Keratinocyte (primary cell): ENCODE results near the gene PYURF. TPM values are rescaled to one million over a fixed set of nuclear protein-coding genes. Genes with fewer than 3 reads are reported as not detected.

Experiments used
- DNase-seq: peaks from one replicate; pipeline ENCODE4 v3.0.0-alpha.2; 2011; ENCODE audit warnings: low read depth, missing footprints, low spot score
- FAIRE-seq: peaks from 2 replicates; lab custom pipeline; 2011; peaks lifted over from hg19 to GRCh38; lab: Jason Lieb, UNC
- H2AFZ ChIP-seq: 2 replicates; pipeline ENCODE4 v1.6.0; 2012; ENCODE audit warnings: low read length, control low read depth, inconsistent platforms; ENCODE audit not compliant: control insufficient read depth
- H3K27ac ChIP-seq: 2 replicates; pipeline ENCODE4 v1.5.1; 2011; ENCODE audit warnings: low read length; ENCODE audit not compliant: control insufficient read depth, insufficient read depth
- H3K27me3 ChIP-seq: 3 replicates; pipeline ENCODE4 v1.6.0; 2011; ENCODE audit warnings: low read length; ENCODE audit not compliant: control insufficient read depth, insufficient read depth; ENCODE audit errors: extremely low read depth
- H3K36me3 ChIP-seq, 2 experiments: 2 replicates in 1 of 2; 3 replicates in 1 of 2; pipeline ENCODE4 v1.5.1; 2011; ENCODE audit warnings: low read length in 2 of 2, mild to moderate bottlenecking in 1 of 2; ENCODE audit not compliant: control insufficient read depth in 2 of 2, insufficient read depth in 2 of 2; ENCODE audit errors: extremely low read depth in 1 of 2
- H3K4me1 ChIP-seq: 3 replicates; pipeline ENCODE4 v1.5.1; 2011; ENCODE audit warnings: low read length; ENCODE audit not compliant: control insufficient read depth, insufficient read depth; ENCODE audit errors: extremely low read depth
- H3K4me2 ChIP-seq: 3 replicates; pipeline ENCODE4 v1.6.0; 2011; ENCODE audit warnings: low read depth, low read length; ENCODE audit not compliant: control insufficient read depth, insufficient read depth; ENCODE audit errors: extremely low read depth
- H3K4me3 ChIP-seq, 3 experiments: fragments of 200-600 bp in 1 of 3; sonication (generic) in 1 of 3; 2 replicates in 2 of 3; 3 replicates in 1 of 3; pipeline ENCODE4 v1.5.1; 2011 to 2016; ENCODE audit warnings: low read length in 3 of 3, mild to moderate bottlenecking in 3 of 3, control low read depth in 2 of 3, inconsistent platforms in 1 of 3, low read depth in 1 of 3, mixed read lengths in 1 of 3, mixed run types in 1 of 3, moderate library complexity in 1 of 3; ENCODE audit not compliant: control insufficient read depth in 2 of 3, insufficient read depth in 2 of 3; ENCODE audit errors: extremely low read depth in 1 of 3
- H3K79me2 ChIP-seq: 2 replicates; pipeline ENCODE4 v1.6.0; 2012; ENCODE audit warnings: low read length; ENCODE audit not compliant: control insufficient read depth, insufficient read depth
- H3K9ac ChIP-seq: 3 replicates; pipeline ENCODE4 v1.6.0; 2011; ENCODE audit warnings: low read length; ENCODE audit not compliant: control insufficient read depth, insufficient read depth; ENCODE audit errors: extremely low read depth
- H3K9me1 ChIP-seq: 3 replicates; pipeline ENCODE4 v1.6.0; 2011; ENCODE audit warnings: low read length; ENCODE audit not compliant: control insufficient read depth, insufficient read depth; ENCODE audit errors: extremely low read depth
- H3K9me3 ChIP-seq: 2 replicates; pipeline ENCODE4 v1.5.1; 2012; ENCODE audit warnings: low read depth, low read length; ENCODE audit not compliant: control insufficient read depth
- H4K20me1 ChIP-seq: 3 replicates; pipeline ENCODE4 v1.6.0; 2011; ENCODE audit warnings: low read length; ENCODE audit not compliant: control insufficient read depth, insufficient read depth; ENCODE audit errors: extremely low read depth
- CTCF ChIP-seq, 3 experiments: IDR thresholded peaks in 1 of 3; conservative IDR thresholded peaks in 1 of 3; optimal IDR thresholded peaks in 1 of 3; 2 replicates in 2 of 3; 3 replicates in 1 of 3; pipeline versions ENCODE3 to v1.5.1; 2011; ENCODE audit warnings: low read length in 3 of 3, mild to moderate bottlenecking in 3 of 3, moderate library complexity in 2 of 3, control low read depth in 1 of 3, inconsistent platforms in 1 of 3; ENCODE audit not compliant: insufficient read depth in 2 of 3; ENCODE audit errors: extremely low read depth in 1 of 3
- EZH2 ChIP-seq: IDR thresholded peaks from one replicate; pipeline ENCODE4 v1.6.1; 2012; ENCODE audit warnings: inconsistent platforms, mild to moderate bottlenecking, low read length, moderate library complexity
- dilution Hi-C: fragments of 300-500 bp; cut with MboI; formaldehyde crosslinking; loops from one replicate; pipeline ENCODE4 v1.7.0; 2020; ENCODE audit warnings: low sequenced_read_pairs; ENCODE audit not compliant: extremely low pct_ligation_motif_present
- polyA plus RNA-seq, 5 experiments: library from polyadenylated mRNA; depleted of rRNA in 3 of 5; stranded (reverse) in 3 of 5; stranded (forward) in 1 of 5; unstranded in 1 of 5; fragments of >200 nt; gene quantifications; 1 replicate in 1 of 5; 2 replicates in 3 of 5; 3 replicates in 1 of 5; pipeline versions ENCODE4 v1.2.1 to v1.2.3, GENCODE V29; 2011 to 2012; ENCODE audit warnings: missing spikeins in 2 of 5, low read depth in 1 of 5, low replicate concordance in 1 of 5

The PYURF gene
- polyA plus RNA-seq, 1 donor (not counting 4 experiments of a cell fraction or from before 2014, with no cell fraction given), result 95.6 TPM

- no peaks in the 10 kb centered on the region for H3K36me3 ChIP-seq
- no peaks in the 10 kb centered on the region for H3K79me2 ChIP-seq
- dilution Hi-C loops, result no loop called here
- no peak overlapping the region for H3K4me2 ChIP-seq
- H3K4me3 ChIP-seq, result no peak overlapping the region
- H3K27me3 ChIP-seq, result no peaks in the 10 kb centered on the region
- DNase-seq (no peak), FAIRE-seq (no peak)
- TF ChIP-seq EZH2, result no peak
- TF ChIP-seq CTCF (optimal IDR thresholded peaks at IDR 0.05 in 1 of 3, IDR thresholded peaks at IDR 0.05 in 1 of 3, conservative IDR thresholded peaks at IDR 0.05 in 1 of 3; ENCODE audit: extremely low read depth in 1 of 3, insufficient read depth in 2 of 3, low read length in 3 of 3), result no peak
- no peaks in the 10 kb centered on the region for H3K4me1 ChIP-seq
- H3K27ac ChIP-seq, result no peak overlapping the region
- no peaks in the 10 kb centered on the region for H3K9me3 ChIP-seq
- no peaks in the 10 kb centered on the region for H3K9me1 ChIP-seq
- H4K20me1 ChIP-seq, result no peaks in the 10 kb centered on the region
- H3K9ac ChIP-seq, result no peak overlapping the region
- H2AFZ ChIP-seq, result no peak overlapping the region
Measured at GRCh38 chr4:88477229-88477860, 46.2 kb downstream of the PYURF start.

Other genes starting within 250 kb of the PYURF start
- gene PPM1K, start 239.2 kb downstream of the PYURF start, polyA plus RNA-seq, result 7.3 to 9.8 TPM (median 8.9 TPM) in 3 replicates
- gene HERC6, start 144.9 kb downstream of the PYURF start, polyA plus RNA-seq, result 33.9 to 36.0 TPM (median 34.1 TPM) in 3 replicates
- gene HERC5, start 66.7 kb downstream of the PYURF start, polyA plus RNA-seq, result 1.8 to 3.4 TPM (median 2.7 TPM) in 3 replicates
- 24.8 to 26.6 TPM (median 26.3 TPM) in 3 replicates for gene HERC3, start 68.7 kb upstream of the PYURF start, polyA plus RNA-seq
- gene NAP1L5, start 174.1 kb upstream of the PYURF start, polyA plus RNA-seq, result 0.89 to 1.8 TPM (median 1.0 TPM) in 3 replicates